ENCODE measurements around the gene RNF26.

GRCh38 chr11:119377961-119378667 is 43.8 kb downstream of the RNF26 start:
- TF ChIP-seq YY1 (IDR thresholded peaks at IDR 0.05; ENCODE audit: insufficient read depth, insufficient read length), result no peak
- TF ChIP-seq ZNF274 (IDR thresholded peaks at IDR 0.05; ENCODE audit: low read depth, low read length), result no peak

All from NT2/D1 (cell line).